Measurements from ENCODE around the gene TSC1. TPM values are rescaled to one million over a fixed set of nuclear protein-coding genes. Genes with fewer than 3 reads are reported as not detected.

The TSC1 gene
- total RNA-seq, 4 donors from 2014 or later: 48.4 to 206 (median 92.3) TPM

DNA sequence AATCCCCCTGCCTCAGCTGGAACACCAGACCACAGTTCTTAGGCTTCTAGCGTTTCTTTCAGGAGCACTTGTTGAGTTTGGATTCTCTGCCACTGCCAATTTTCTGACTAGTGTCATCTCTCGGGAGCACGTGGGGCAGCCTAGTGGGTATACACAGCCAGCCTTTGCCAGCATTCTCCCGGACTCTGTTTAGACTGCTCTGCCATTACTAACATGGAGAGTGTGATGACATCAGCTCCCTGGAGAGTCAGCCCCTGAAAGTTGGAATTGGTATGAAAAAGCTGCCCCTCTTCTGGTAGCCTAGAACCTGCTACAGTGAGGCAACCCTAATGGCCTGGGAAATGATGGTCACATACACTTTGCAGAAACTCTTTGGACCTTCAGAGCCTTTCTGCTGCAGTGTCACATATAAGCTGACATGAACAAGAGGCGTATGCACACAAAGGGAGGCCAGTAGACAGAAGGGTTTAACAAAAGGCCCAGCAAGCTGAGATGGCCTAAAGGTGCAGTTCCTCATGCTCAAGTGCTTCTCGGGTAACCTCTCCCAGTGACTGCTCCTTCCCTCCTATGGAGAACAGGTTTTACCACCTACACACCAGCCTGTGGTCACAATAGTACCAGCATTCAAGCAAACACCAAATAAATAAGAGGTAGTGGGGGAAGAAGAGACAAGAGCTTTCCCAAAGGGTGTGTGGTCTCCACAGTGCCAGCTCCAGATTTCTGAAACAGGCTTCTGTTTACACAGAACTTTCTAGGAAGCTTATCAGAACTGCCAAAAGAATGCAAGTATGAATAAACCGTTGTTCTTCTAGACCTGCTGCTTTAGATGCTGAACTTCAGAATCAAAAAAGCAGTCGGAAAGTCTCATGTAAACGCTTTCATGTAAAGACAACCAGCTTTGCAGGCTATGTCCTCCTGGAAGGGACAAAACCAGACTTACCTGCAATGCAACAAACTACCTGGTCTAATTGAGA lies 49.3 kb downstream of the TSC1 start:
- Histone ChIP-seq H3K4me3 (no peak overlapping the region), H3K4me1 (peaks cover 0 to 10% (median 6%) of the 10 kb centered on the region in 4 donors), H3K36me3 (peaks cover 0 to 42% (median 13%) of the 10 kb centered on the region in 4 donors), H3K27ac (peak overlapping the region in 2 of 4 donors; percentile 30 to 38), H3K9me3 (no peaks in the 10 kb centered on the region), H3K27me3 (no peaks in the 10 kb centered on the region)
- 54 to 57% methylated on average over 4 to 9 of the region's 9 CpGs for WGBS, 2 donors (ENCODE audit: low coverage in 1 of 2)
- in situ Hi-C loops (cut with MboI; ENCODE audit: low pct_ligation_motif_present in 1 of 4, low pct_unique_long_range_greater_than_20kb in 1 of 4, low sequenced_read_pairs in 3 of 4) (no loop called here), intact Hi-C loops (cut with DNase I; ENCODE audit: low total_unique reads) (no loop called here)
- TF ChIP-seq POLR2AphosphoS5 (IDR thresholded peaks at IDR 0.05) (no peak), POLR2A (IDR thresholded peaks at IDR 0.05) (no peak), EP300 (IDR thresholded peaks at IDR 0.05; ENCODE audit: low read depth) (no peak)
- TF ChIP-seq, protein P1, sequence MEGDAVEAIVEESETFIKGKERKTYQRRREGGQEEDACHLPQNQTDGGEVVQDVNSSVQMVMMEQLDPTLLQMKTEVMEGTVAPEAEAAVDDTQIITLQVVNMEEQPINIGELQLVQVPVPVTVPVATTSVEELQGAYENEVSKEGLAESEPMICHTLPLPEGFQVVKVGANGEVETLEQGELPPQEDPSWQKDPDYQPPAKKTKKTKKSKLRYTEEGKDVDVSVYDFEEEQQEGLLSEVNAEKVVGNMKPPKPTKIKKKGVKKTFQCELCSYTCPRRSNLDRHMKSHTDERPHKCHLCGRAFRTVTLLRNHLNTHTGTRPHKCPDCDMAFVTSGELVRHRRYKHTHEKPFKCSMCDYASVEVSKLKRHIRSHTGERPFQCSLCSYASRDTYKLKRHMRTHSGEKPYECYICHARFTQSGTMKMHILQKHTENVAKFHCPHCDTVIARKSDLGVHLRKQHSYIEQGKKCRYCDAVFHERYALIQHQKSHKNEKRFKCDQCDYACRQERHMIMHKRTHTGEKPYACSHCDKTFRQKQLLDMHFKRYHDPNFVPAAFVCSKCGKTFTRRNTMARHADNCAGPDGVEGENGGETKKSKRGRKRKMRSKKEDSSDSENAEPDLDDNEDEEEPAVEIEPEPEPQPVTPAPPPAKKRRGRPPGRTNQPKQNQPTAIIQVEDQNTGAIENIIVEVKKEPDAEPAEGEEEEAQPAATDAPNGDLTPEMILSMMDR (IDR thresholded peaks at IDR 0.05): no peak
- DNase-seq: no peak

DNA sequence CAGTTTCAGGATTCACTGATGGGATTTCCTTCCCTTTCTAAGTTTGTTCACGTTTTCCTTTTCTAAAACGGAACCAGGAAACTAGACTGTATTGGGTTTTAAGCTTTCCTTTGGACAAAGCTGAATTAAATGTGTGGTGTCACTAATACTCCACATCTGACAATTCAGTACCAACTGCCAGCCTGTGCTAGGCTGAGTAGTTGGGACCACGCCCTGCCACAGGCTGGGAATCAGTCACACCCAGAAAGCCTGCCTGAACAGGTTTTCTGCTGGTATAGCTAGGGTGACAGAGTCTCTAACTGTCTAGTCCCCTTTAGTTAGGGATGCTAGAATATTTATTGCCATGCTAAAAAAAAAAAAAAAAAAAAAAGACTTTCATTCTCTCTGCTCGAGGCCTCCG lies 50.1 kb downstream of the TSC1 start:
- Histone ChIP-seq H3K4me3 (no peak overlapping the region), H3K27me3 (no peaks in the 10 kb centered on the region), H3K4me1 (peaks cover 0 to 10% (median 6%) of the 10 kb centered on the region in 4 donors), H3K9me3 (no peaks in the 10 kb centered on the region), H3K36me3 (peaks cover 0 to 38% (median 12%) of the 10 kb centered on the region in 4 donors), H3K27ac (peak overlapping the region in 3 of 4 donors; percentile 38 to 52 (median 43))
- intact Hi-C loops (cut with DNase I; ENCODE audit: low total_unique reads) (no loop called here), in situ Hi-C loops (cut with MboI; ENCODE audit: low pct_ligation_motif_present in 1 of 4, low pct_unique_long_range_greater_than_20kb in 1 of 4, low sequenced_read_pairs in 3 of 4) (no loop called here)
- WGBS, 2 donors (ENCODE audit: low coverage in 1 of 2): 49 to 53% methylated on average over 5 of the region's 5 CpGs
- TF ChIP-seq EP300 (IDR thresholded peaks at IDR 0.05; ENCODE audit: low read depth) (no peak), POLR2A (IDR thresholded peaks at IDR 0.05) (no peak), POLR2AphosphoS5 (IDR thresholded peaks at IDR 0.05) (no peak)
- TF ChIP-seq, protein P1 (IDR thresholded peaks at IDR 0.05): no peak
- DNase-seq: peak; percentile 77

DNA sequence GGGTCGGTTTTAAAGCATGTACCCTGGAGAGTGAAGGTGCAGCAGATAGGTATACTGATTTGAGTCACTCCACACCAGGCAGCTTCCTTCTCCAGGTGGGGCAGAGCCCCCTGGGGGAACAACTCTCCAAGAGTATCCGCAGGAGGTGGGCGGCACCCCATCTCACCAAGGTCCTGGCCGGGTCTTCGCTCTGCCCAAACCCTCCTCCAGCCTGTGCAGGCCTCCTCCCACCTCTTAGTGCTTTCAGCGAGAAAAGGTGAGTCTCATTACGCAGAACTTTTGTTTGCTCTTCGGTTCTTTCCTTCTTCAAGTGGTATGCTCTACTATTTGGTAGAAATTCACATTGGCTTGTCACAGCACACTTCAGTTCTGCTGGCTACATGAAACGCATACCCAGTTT lies 52.0 kb downstream of the TSC1 start:
- DNase-seq: no peak
- no peaks in the 10 kb centered on the region for H3K27me3 ChIP-seq
- intact Hi-C loops (cut with DNase I; ENCODE audit: low total_unique reads) (no loop called here), in situ Hi-C loops (cut with MboI; ENCODE audit: low pct_ligation_motif_present in 1 of 4, low pct_unique_long_range_greater_than_20kb in 1 of 4, low sequenced_read_pairs in 3 of 4) (no loop called here)
- 80 to 82% methylated on average over 1 to 9 of the region's 9 CpGs for WGBS, 2 donors (ENCODE audit: low coverage in 1 of 2)
- H3K9me3 ChIP-seq: no peaks in the 10 kb centered on the region
- no peak overlapping the region for H3K4me3 ChIP-seq
- TF ChIP-seq, protein P1 (IDR thresholded peaks at IDR 0.05): no peak
- no peak for TF ChIP-seq POLR2AphosphoS5 (IDR thresholded peaks at IDR 0.05)
- TF ChIP-seq POLR2A (IDR thresholded peaks at IDR 0.05): no peak
- TF ChIP-seq EP300 (IDR thresholded peaks at IDR 0.05; ENCODE audit: low read depth): no peak
- peaks cover 0 to 10% (median 6%) of the 10 kb centered on the region in 4 donors for H3K4me1 ChIP-seq
- H3K36me3 ChIP-seq: peaks cover 0 to 20% (median 6%) of the 10 kb centered on the region in 4 donors
- no peak overlapping the region for H3K27ac ChIP-seq

DNA sequence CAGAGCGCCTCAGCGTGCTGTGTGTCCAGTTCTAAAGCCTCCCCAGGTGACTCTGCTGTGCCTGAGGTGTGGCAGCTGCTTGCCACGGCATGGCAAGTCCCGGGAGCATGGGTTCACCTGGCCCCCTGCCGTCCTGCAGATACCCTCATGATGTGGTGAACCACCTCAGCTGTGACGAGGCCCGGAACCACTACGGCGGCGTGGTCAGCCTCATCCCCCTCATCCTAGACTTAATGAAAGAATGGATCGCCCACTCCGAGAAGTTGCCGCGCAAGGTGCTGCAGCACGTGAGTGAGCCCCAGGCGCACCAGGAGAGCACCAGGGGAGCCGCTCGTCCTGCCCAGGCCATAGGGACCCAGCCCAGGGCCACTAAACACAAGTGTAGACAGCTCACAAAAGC lies 56.3 kb downstream of the TSC1 start:
- 79% methylated on average over 16 of the region's 18 CpGs; no CpG with 5 or more reads in 1 of the 2 donors for WGBS, 2 donors (ENCODE audit: low coverage in 1 of 2)
- Histone ChIP-seq H3K36me3 (no peaks in the 10 kb centered on the region), H3K27me3 (no peaks in the 10 kb centered on the region), H3K9me3 (no peaks in the 10 kb centered on the region), H3K4me3 (no peak overlapping the region), H3K4me1 (no peaks in the 10 kb centered on the region), H3K27ac (no peak overlapping the region)
- DNase-seq: no peak
- intact Hi-C loops (cut with DNase I; ENCODE audit: low total_unique reads): no loop called here
- in situ Hi-C loops (cut with MboI; ENCODE audit: low pct_ligation_motif_present in 1 of 4, low pct_unique_long_range_greater_than_20kb in 1 of 4, low sequenced_read_pairs in 3 of 4): no loop called here
- no peak for TF ChIP-seq EP300 (IDR thresholded peaks at IDR 0.05; ENCODE audit: low read depth)
- TF ChIP-seq POLR2AphosphoS5 (IDR thresholded peaks at IDR 0.05): no peak
- no peak for TF ChIP-seq POLR2A (IDR thresholded peaks at IDR 0.05)
- TF ChIP-seq, protein P1 (IDR thresholded peaks at IDR 0.05): no peak

Data from transverse colon (tissue), 4 donors.